A549 treated with dexamethasone at 1 μM for 4 hours (cell line): ENCODE results near the gene HAL. TPM values are rescaled to one million over a fixed set of nuclear protein-coding genes. Genes with fewer than 3 reads are reported as not detected.

Experiments
- total RNA-seq: library from RNA; stranded (reverse); fragments of 200-300 nt; extraction: Qiagen RNA extraction; gene quantifications from 5 replicates; pipeline ENCODE4 v1.2.3, GENCODE V29; 2022

The HAL gene
- total RNA-seq: 0.39 to 0.99 TPM (median 0.76 TPM) in 5 replicates

GRCh38 chr12:95996034-95996658 is at the start of gene HAL:
Gene HAL, minus strand, starts transcription at chr12:95996344. Its CDS starts 434 bp downstream, at chr12:95995910.

GRCh38 chr12:96035283-96036236 is 39.4 kb upstream of the HAL start, which contains the start of gene LTA4H:
Gene LTA4H, minus strand, starts transcription at chr12:96035587. Its CDS starts 68 bp downstream, at chr12:96035519.

DNA sequence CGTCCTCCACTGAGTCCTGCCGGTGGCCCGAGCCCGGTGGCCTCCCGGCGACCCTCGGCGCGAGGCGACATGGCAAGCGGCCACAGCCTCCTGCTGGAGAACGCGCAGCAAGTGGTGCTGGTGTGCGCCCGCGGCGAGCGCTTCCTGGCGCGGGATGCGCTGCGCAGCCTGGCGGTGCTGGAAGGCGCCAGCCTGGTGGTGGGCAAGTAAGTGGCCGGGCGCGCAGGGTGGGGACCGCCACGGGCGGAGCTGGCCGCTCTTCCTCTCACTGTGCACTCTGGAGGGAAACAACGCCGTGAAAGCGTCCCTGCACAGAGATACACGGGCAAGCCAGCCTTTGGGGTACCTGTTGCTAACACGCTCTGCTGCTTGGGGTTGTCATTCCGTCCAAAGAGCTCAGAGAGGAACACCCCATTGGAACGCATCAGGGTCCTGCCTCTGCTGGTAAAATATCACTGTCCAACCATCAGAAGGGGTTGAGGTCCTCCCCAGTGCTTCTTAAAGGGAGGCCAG is 52.8 kb downstream of the HAL start, which contains the start of gene AMDHD1:
Gene AMDHD1 (plus strand): TSS at position 2 of the 513 bp plus-strand sequence. CDS start 68 bp downstream, at position 70.

DNA sequence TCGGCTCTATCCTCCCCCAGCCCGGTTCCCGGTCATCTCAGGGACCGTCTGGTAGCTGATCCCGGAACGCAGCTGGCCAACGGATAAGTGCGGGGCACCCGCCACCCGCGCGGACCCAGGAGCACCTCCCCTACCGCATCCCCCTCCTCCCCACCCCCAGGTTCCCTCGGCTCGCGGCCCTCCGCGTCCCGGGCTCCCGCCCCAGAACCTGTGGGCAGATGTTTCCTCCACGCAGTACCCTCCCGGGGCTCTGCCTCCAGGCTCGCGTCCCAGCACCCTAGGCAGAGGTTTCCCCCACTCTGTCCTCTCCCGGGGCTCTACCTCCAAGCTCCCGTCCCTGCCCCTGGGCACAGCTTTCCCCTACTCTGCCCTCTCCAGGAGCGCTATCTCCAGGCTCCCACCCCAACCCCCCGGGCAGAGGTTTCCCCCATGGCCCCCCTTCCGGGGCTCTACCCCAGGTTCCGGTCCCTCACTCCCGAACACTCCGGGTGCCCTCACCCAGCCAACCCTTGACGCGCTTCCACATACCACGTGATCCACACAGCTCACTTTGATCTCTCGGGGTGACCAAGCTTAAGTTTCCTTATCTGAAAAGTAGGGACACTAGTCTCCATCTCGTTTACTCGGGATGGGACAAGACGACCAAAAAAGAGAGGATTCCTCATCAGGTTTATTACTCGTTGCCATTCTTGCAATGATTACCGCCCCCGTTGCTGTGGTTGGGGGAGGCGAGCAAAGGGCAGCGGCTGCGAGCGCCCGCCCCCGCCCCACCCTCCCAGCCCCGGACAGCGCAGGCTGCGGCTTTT is 53.4 kb downstream of the HAL start, which contains the start of gene CCDC38:
Gene CCDC38 (minus strand): TSS at position 91 of the 806 bp plus-strand sequence. CDS start 6,105 bp downstream, outside the sequence.

Other genes with a start within 250 kb of the HAL start
- gene NTN4, start 205.6 kb downstream of the HAL start, total RNA-seq: 33.7 to 48.0 TPM (median 43.4 TPM) in 5 replicates
- 103 to 197 TPM (median 114 TPM) in 5 replicates for gene SNRPF, start 137.4 kb downstream of the HAL start, total RNA-seq
- gene CCDC38, start 53.7 kb downstream of the HAL start, total RNA-seq: 0.06 to 0.15 TPM (median 0.10 TPM) in 5 replicates
- gene AMDHD1, start 53.0 kb downstream of the HAL start, total RNA-seq: 1.6 to 2.8 TPM (median 2.3 TPM) in 5 replicates
- 99.6 to 112 TPM (median 106 TPM) in 5 replicates for gene LTA4H, start 39.2 kb upstream of the HAL start, total RNA-seq
- gene ELK3, start 198.0 kb upstream of the HAL start, total RNA-seq: 58.7 to 76.1 TPM (median 71.1 TPM) in 5 replicates